ENCODE results near the gene BRD3OS.

GRCh38 chr9:133996531-133997520 lies 28.5 kb upstream of the BRD3OS start:
- TF ChIP-seq CTCF (IDR thresholded peaks at IDR 0.05 in 4 of 5, conservative IDR thresholded peaks at IDR 0.05 in 1 of 5) (no peak), POLR2A (IDR thresholded peaks at IDR 0.05) (no peak)

Measured in gastrocnemius medialis (tissue), 4 donors.